Epithelial cell of esophagus (primary cell): Measurements from ENCODE around the gene ADD3.

Experiments used
- DNase-seq: peaks from one replicate; pipeline ENCODE4 v3.0.0; 2010; ENCODE audit warnings: low read depth
- H3K4me3 ChIP-seq: 2 replicates; pipeline ENCODE4 v1.5.1; 2011; ENCODE audit warnings: mild to moderate bottlenecking, low read length, control low read depth
- CTCF ChIP-seq: IDR thresholded peaks from 2 replicates; pipeline ENCODE4 v1.5.1; 2011; ENCODE audit warnings: low read depth, mild to moderate bottlenecking, low read length, control low read depth, inconsistent platforms; ENCODE audit not compliant: insufficient read depth; ENCODE audit errors: missing control alignments

ADD3 gene

DNA sequence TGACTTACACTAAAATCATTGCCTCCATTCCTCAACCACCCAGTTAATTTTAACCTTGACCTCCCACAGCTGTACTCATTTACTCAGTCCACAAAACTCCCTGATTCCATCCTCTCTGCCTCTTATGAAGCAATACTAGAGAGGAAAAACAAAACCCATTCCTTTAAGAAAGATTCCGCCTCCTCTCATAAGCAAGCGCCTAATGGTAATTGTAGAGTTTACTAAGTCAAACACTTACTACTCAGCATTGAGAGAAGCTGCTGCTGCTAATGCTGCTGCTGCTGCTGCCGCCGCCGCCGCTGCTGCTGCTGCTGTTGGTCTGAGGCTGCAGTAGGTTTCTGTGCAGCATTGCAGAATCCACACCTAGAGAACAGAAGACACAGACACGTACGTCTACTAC, 2.1 kb upstream of the ADD3 start:
- peak; percentile 33 for DNase-seq
- H3K4me3 ChIP-seq: no peak overlapping the region

DNA sequence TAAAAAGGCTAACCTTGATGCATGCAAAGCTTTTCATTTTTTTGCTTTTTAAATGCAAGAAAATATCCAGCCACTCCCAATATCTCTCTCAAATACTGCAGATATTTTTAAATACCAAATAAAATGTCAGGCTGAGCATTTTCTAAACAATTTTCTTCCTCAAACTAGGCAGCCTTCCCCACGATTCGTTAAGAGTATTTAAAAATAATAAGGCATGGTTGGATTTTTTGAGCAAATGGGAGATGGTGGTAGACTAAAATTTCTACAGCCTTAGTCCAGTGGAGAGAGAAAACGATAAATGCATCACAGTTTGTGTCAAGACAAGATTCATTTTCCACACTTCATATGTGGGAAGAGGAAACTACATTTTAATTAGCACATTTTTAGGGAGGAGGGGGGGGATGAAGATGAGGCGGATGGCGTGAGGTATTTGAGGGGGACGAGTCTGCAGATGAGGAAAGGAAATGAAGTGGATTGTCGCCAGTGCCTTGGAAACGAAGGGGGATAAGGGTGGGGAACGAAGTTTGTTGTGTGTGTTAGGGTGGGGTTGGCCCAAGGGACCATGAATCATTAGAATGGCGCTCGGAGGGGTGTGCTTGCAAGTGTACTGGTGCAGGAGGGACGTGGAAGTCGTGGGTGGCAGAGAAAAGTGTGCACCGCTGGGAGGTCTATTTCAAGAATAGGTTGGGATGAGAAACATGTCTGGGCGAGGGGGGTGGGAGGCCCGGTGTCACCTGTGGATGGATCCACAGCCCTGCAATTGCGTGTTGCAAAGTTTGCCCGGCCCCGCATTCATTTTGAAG, 1.2 kb upstream of the ADD3 start:
- H3K4me3 ChIP-seq: peak overlapping the region; percentile 72
- TF ChIP-seq CTCF: no peak
- DNase-seq: peak; percentile 49

More for the DNA sequence above, 2.1 kb upstream of the ADD3 start:
- TF ChIP-seq CTCF: no peak

DNA sequence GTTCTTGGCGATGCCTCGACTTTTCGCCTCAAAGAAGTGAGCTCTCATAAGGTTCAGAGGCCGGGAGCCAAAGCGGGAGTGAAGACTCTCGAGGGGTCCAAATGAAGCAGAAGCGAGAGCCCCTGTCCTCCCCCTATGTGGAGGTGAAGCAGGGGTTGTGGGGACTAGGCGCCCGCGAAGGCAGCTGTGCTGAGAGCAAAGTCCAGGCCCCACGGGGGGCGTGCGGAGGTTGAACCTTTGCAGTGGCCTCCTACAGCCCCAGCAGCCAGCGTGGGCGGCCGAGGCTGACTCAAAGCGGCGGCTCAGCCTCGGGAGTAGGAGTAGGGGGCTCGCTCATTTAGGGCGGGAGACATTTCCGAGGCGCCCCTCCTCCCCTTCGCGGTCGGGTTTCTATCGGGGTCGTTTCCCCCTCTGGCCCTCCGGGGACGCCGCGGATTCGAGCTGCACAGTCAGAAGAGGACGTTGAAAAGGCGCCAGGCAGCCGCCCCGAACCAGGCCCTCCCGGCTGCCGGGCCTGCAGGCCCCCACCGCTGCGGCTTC, 553 bp upstream of the ADD3 start:
- H3K4me3 ChIP-seq: peak overlapping the region; percentile 72
- peak; percentile 34 for DNase-seq
- no peak for TF ChIP-seq CTCF

DNA sequence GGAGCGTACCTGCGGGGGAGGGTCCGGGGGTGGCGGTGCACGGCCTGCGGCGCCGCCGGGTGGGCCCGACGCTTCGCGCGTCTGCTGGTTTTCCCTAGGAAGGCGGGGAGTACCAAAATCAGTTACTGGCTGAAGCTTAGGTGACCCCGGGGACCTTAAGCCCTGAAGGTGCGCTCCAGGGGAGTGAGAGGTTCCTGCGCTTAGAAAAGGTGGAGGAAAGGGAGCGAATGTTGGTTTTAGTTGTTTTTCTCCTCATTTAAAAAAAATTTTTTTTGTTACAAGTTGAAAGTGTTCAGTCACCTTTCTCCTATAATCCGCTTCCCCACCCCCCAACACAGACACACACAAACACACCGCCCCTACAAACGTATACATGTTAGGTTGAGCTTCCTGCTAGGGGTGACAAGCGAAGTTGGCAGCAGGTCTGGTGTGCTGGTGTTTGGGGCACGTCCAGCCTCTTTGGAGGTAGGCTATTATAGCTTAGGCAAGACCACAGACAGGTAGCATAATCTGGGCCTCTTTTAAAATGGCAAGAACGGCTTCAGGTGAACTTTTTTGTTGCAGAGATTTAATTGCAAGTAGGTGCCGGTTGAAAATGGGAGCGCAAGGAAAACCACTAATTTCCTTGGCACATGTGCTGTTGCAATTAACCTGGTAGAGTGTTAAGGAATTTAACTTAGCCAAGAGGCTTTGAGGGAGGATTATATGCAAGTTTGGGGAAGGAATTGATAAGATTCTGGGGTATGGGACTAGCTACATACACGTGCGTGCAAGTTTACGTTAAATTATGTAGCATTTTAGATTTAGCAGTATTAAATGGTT, 945 bp downstream of the ADD3 start:
- DNase-seq: peak; percentile 49
- H3K4me3 ChIP-seq: peak overlapping the region; percentile 72
- no peak for TF ChIP-seq CTCF

DNA sequence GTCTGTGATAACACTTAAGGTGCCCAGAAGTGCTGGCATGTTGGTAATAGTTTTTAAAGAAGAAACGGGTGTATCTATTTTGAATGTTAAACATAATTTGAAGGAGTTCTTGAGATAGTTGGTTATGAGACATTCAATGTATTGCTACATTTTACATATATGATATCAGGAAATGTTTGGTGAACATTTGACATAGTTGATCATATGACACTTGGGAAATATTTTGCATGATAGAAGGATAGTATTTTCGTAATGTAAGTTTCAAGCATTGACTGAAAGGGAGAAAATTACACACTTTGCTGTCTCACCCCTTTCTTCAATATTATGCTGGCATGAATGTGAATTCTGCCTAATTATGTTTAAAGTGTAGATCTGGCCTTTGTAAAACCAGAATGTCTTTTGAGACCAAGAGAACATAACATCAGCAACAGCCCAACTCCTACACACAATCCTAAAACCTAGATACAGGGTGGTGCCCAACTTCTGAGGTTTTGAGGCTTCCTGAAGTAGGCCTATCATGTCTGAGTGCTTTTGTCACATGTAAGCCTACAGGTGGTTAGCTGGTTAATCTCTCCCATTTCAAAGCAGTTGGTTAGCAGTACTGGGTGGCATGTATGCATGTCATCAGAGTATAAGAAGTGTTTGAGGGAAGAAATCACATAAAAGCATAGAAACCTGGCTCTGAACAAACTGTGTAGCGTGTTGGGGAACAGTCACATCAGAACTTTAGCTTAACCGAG, 2.1 kb downstream of the ADD3 start:
- no peak for DNase-seq
- no peak overlapping the region for H3K4me3 ChIP-seq
- no peak for TF ChIP-seq CTCF

- no peak overlapping the region for H3K4me3 ChIP-seq
- no peak for DNase-seq
- no peak for TF ChIP-seq CTCF
Observed at GRCh38 chr10:110010486-110011378, 2.9 kb downstream of the ADD3 start.
